Thyroid gland (tissue), 4 donors: ENCODE measurements around the gene NIM1K.

Experiments
- CTCF ChIP-seq, 6 experiments: fragments of 200-600 bp in 3 of 6; fragments of 450-650 bp in 3 of 6; sonication (generic) in 3 of 6; IDR thresholded peaks; one replicate each; pipeline ENCODE4 v1.5.1; 2016 to 2019; ENCODE audit warnings: antibody characterized with exemption in 6 of 6, mild to moderate bottlenecking in 2 of 6, inconsistent platforms in 1 of 6, moderate library complexity in 1 of 6
- POLR2A ChIP-seq, 2 donors: fragments of 450-650 bp; IDR thresholded peaks; one replicate each; pipeline ENCODE4 v1.6.1; 2017; ENCODE audit warnings: antibody characterized with exemption in 2 of 2, mild to moderate bottlenecking in 2 of 2, moderate library complexity in 1 of 2

- TF ChIP-seq CTCF (IDR thresholded peaks at IDR 0.05) (no peak), POLR2A (IDR thresholded peaks at IDR 0.05) (no peak)
Measured at GRCh38 chr5:43174586-43174985, 17.4 kb upstream of the NIM1K start.
